Body of pancreas (tissue), 4 donors: ENCODE data around the gene VKORC1L1.
"Not testable (repeated sequence)": the region's sequence is repeated elsewhere in the genome, so short reads cannot be mapped to it uniquely, and the experiment has no call there.

Source experiments
- POLR2A ChIP-seq, 3 donors: fragments of 450-650 bp; IDR thresholded peaks; one replicate each; pipeline ENCODE4 v1.6.1; 2016; ENCODE audit warnings: antibody characterized with exemption in 3 of 3, mild to moderate bottlenecking in 2 of 3
- TF ChIP-seq, protein P1 (sequence below), 7 experiments: fragments of 450-650 bp in 4 of 7; fragments of 200-600 bp in 3 of 7; sonication (generic) in 3 of 7; IDR thresholded peaks; one replicate each; pipeline ENCODE4 v1.5.1; 2016 to 2019; ENCODE audit warnings: antibody characterized with exemption in 7 of 7

DNA sequence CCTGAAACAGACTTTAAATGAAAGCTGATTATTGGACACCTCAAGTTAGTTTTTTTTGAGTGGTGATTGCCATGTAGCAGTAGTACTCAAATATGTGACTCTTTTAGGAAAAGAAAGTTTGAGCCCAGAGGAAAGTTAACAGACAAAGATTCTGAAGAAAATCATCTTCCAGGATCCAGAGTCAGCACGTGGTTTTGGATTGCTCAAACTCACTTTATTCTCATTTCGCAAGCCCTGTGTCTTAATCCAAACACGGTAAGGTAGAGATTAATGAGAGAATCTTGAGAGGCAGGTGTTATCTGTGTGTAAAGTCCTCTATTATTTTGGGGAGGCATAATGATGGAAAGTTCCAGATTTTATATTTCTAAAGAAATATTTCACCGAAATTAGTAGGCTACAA lies 2.8 kb downstream of the VKORC1L1 start:
- TF ChIP-seq, protein P1, sequence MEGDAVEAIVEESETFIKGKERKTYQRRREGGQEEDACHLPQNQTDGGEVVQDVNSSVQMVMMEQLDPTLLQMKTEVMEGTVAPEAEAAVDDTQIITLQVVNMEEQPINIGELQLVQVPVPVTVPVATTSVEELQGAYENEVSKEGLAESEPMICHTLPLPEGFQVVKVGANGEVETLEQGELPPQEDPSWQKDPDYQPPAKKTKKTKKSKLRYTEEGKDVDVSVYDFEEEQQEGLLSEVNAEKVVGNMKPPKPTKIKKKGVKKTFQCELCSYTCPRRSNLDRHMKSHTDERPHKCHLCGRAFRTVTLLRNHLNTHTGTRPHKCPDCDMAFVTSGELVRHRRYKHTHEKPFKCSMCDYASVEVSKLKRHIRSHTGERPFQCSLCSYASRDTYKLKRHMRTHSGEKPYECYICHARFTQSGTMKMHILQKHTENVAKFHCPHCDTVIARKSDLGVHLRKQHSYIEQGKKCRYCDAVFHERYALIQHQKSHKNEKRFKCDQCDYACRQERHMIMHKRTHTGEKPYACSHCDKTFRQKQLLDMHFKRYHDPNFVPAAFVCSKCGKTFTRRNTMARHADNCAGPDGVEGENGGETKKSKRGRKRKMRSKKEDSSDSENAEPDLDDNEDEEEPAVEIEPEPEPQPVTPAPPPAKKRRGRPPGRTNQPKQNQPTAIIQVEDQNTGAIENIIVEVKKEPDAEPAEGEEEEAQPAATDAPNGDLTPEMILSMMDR (IDR thresholded peaks at IDR 0.05): not testable (repeated sequence)
- TF ChIP-seq POLR2A (IDR thresholded peaks at IDR 0.05): not testable (repeated sequence)
